ENCODE measurements around the gene MSL2.

DNA sequence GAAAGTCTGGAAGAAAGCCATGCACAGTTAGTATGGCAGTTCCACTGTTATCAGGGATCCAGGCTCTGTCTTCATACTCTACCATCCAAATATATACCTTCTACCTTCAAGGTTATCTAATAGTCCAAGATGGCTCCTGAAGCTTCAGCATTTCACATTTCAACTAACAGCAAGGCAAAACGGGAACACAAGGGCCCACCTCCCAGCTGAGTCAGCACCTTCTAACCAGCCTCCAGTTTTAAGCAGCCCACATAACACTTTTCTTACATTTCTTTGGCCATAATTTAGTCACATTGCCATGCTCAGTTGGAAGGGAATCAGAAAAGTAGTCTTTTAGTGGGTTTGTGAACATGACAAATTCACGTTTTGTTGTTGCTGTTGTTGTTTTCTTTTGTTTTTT is 15.4 kb upstream of the MSL2 start:
- no peak for TF ChIP-seq POLR2AphosphoS5 (IDR thresholded peaks at IDR 0.05; ENCODE audit: low read depth, low read length)
- TF ChIP-seq POLR2A (IDR thresholded peaks at IDR 0.05; ENCODE audit: low read depth, low read length), result no peak

Data from GM12891 (cell line).